Neural cell (in vitro differentiated cells): ENCODE measurements around the gene COL6A3.

ENCODE experiments used
- CTCF ChIP-seq: fragments of 450-650 bp; IDR thresholded peaks from 2 replicates; pipeline ENCODE4 v1.5.1; 2014; ENCODE audit warnings: antibody characterized with exemption, mild to moderate bottlenecking, moderate library complexity; ENCODE audit not compliant: poor library complexity, severe bottlenecking
- EP300 ChIP-seq: fragments of 450-650 bp; conservative IDR thresholded peaks from 2 replicates; pipeline ENCODE4 v1.6.1; 2014; ENCODE audit warnings: antibody characterized with exemption, mild to moderate bottlenecking, moderate library complexity; ENCODE audit not compliant: poor library complexity, severe bottlenecking
- EZH2 ChIP-seq: fragments of 200-600, 300-800 bp; shearing (Covaris generic), sonication (generic); IDR thresholded peaks from 2 replicates; pipeline ENCODE4 v1.6.1; 2014; ENCODE audit warnings: antibody characterized with exemption, low read length, borderline replicate concordance, mild to moderate bottlenecking; ENCODE audit not compliant: insufficient read depth, poor library complexity, severe bottlenecking
- POLR2AphosphoS5 ChIP-seq: IDR thresholded peaks from 2 replicates; pipeline ENCODE4 v1.6.1; 2012
- TF ChIP-seq, protein P1 (sequence below): IDR thresholded peaks from 2 replicates; pipeline ENCODE4 v1.6.1; 2012; ENCODE audit warnings: borderline replicate concordance

DNA sequence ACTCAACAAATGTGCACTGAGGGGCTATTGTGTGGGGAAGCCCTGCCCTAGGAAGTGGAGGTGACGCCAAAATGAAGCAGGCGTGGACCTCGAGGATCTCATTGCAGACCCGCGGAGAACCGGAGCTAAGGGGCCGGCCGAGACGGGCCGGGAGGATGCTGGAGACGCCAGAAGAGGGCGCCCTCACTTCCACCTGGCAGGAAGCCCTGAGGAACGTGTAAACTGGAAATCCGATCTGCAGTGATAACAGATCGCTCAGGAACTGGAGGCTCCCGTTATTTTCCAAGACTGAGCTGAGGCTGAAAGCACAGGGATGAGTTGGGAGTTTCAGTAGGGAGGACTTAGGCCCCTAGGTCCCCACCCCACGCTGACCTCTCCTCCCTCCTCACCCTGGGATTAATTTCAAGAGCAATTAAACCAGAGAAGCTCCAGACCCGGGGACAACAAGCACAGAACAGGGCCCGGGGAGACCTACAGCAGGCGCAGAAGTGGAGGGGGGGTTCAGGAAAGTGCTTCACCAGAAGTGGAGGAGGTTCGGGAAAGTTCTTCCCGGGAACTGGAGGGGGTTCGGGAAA is 7.7 kb upstream of the COL6A3 start:
- TF ChIP-seq POLR2AphosphoS5 (no peak), CTCF (no peak), EP300 (no peak), EZH2 (no peak)
- TF ChIP-seq, protein P1, sequence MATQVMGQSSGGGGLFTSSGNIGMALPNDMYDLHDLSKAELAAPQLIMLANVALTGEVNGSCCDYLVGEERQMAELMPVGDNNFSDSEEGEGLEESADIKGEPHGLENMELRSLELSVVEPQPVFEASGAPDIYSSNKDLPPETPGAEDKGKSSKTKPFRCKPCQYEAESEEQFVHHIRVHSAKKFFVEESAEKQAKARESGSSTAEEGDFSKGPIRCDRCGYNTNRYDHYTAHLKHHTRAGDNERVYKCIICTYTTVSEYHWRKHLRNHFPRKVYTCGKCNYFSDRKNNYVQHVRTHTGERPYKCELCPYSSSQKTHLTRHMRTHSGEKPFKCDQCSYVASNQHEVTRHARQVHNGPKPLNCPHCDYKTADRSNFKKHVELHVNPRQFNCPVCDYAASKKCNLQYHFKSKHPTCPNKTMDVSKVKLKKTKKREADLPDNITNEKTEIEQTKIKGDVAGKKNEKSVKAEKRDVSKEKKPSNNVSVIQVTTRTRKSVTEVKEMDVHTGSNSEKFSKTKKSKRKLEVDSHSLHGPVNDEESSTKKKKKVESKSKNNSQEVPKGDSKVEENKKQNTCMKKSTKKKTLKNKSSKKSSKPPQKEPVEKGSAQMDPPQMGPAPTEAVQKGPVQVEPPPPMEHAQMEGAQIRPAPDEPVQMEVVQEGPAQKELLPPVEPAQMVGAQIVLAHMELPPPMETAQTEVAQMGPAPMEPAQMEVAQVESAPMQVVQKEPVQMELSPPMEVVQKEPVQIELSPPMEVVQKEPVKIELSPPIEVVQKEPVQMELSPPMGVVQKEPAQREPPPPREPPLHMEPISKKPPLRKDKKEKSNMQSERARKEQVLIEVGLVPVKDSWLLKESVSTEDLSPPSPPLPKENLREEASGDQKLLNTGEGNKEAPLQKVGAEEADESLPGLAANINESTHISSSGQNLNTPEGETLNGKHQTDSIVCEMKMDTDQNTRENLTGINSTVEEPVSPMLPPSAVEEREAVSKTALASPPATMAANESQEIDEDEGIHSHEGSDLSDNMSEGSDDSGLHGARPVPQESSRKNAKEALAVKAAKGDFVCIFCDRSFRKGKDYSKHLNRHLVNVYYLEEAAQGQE = no peak
